ENCODE data around the gene CD36. TPM values are rescaled to one million over a fixed set of nuclear protein-coding genes. Genes with fewer than 3 reads are reported as not detected.

The CD36 gene
- total RNA-seq (2022; extraction: Qiagen RNA extraction; ENCODE audit: low read depth) = 0.13 to 0.22 TPM in 2 of 5 replicates, not detected in the others

GRCh38 chr7:80637911-80638765 is at the start of gene CD36:
Gene CD36, plus strand, starts transcription at chr7:80638642. Its CDS starts 8,099 bp downstream, at chr7:80646741.

Other genes starting within 250 kb of the CD36 start
- not detected in 5 replicates for gene GNAT3, start 126.6 kb upstream of the CD36 start, total RNA-seq (2022; extraction: Qiagen RNA extraction; ENCODE audit: low read depth)